ENCODE measurements around the gene NPTX2.

GRCh38 chr7:98674881-98675280 is 57.8 kb downstream of the NPTX2 start:
- TF ChIP-seq CTCF (IDR thresholded peaks at IDR 0.05; ENCODE audit: poor library complexity, severe bottlenecking) (no peak), EZH2 (IDR thresholded peaks at IDR 0.05; ENCODE audit: borderline replicate concordance, insufficient read depth, low read length, poor library complexity, severe bottlenecking) (no peak), REST (IDR thresholded peaks at IDR 0.05; ENCODE audit: borderline replicate concordance) (no peak), POLR2AphosphoS5 (IDR thresholded peaks at IDR 0.05) (no peak), MXI1 (conservative IDR thresholded peaks at IDR 0.05; ENCODE audit: poor library complexity, severe bottlenecking) (no peak), RAD21 (conservative IDR thresholded peaks at IDR 0.05) (no peak), SMC3 (conservative IDR thresholded peaks at IDR 0.05; ENCODE audit: poor library complexity) (no peak), TAF1 (IDR thresholded peaks at IDR 0.05; ENCODE audit: low read depth) (no peak)
